SK-N-SH (cell line): Measurements from ENCODE around the gene OBP2A. TPM values are rescaled to one million over a fixed set of nuclear protein-coding genes. Genes with fewer than 3 reads are reported as not detected.

Experiments used
- CTCF ChIA-PET: fragments of 300-600, 350-600 bp; formaldehyde crosslinking; extraction: SDS; loops from one replicate; lab custom pipeline; 2021; lab: Yijun Ruan, JAX
- POLR2A ChIA-PET: fragments of 350-600 bp; sonication (Branson Sonifier 250); formaldehyde crosslinking; extraction: SDS; loops from one replicate; lab custom pipeline; 2020; ENCODE audit warnings: antibody characterized with exemption, inconsistent platforms; lab: Yijun Ruan, JAX
- DNase-seq: peaks from one replicate; pipeline ENCODE4 v3.0.0; 2012
- H2AFZ ChIP-seq: fragments of 200-600 bp; sonication (generic); 2 replicates; pipeline ENCODE4 v1.8.1; 2016; ENCODE audit warnings: antibody characterized with exemption, mild to moderate bottlenecking, low read depth
- H3F3A ChIP-seq: fragments of 200-600 bp; sonication (generic); replicated peaks from 2 replicates; pipeline ENCODE3; 2016; ENCODE audit warnings: antibody characterized with exemption, mild to moderate bottlenecking; ENCODE audit not compliant: insufficient read depth
- H3K27ac ChIP-seq, 2 experiments: fragments of 200-500 bp in 1 of 2; fragments of 200-600 bp in 1 of 2; sonication (Bioruptor generic) in 1 of 2; sonication (generic), shearing (Covaris generic) in 1 of 2; 2 replicates each; pipeline versions ENCODE4 v1.5.1 to v1.6.1; 2014 to 2016; ENCODE audit warnings: low read depth in 2 of 2, inconsistent platforms in 1 of 2, low read length in 1 of 2, mild to moderate bottlenecking in 1 of 2, mixed read lengths in 1 of 2
- H3K27me3 ChIP-seq: fragments of 200-600 bp; sonication (generic), shearing (Covaris generic); 2 replicates; pipeline ENCODE4 v1.6.1; 2016; ENCODE audit warnings: mixed run types; ENCODE audit not compliant: insufficient read depth
- H3K36me3 ChIP-seq, 2 experiments: fragments of 200-500 bp in 1 of 2; fragments of 200-600 bp in 1 of 2; sonication (Bioruptor generic) in 1 of 2; sonication (generic) in 1 of 2; replicated peaks in 1 of 2; 2 replicates each; pipeline versions ENCODE3 to v1.5.1; 2014 to 2016; ENCODE audit warnings: low read length in 1 of 2, mild to moderate bottlenecking in 1 of 2; ENCODE audit not compliant: insufficient read depth in 2 of 2, control insufficient read depth in 1 of 2
- H3K4me1 ChIP-seq, 2 experiments: fragments of 200-500 bp in 1 of 2; fragments of 200-600 bp in 1 of 2; sonication (Bioruptor generic) in 1 of 2; sonication (generic), shearing (Covaris generic) in 1 of 2; 2 replicates each; pipeline versions ENCODE4 v1.5.1 to v1.6.1; 2014 to 2016; ENCODE audit warnings: low read depth in 1 of 2, low read length in 1 of 2, mixed run types in 1 of 2; ENCODE audit not compliant: insufficient read depth in 2 of 2, control insufficient read depth in 1 of 2
- H3K4me2 ChIP-seq: fragments of 200-600 bp; sonication (generic), shearing (Covaris generic); 2 replicates; pipeline ENCODE4 v1.6.1; 2017; ENCODE audit warnings: mixed run types
- H3K4me3 ChIP-seq, 2 experiments: fragments of 200-500 bp in 1 of 2; fragments of 200-600 bp in 1 of 2; sonication (Bioruptor generic) in 1 of 2; sonication (generic), shearing (Covaris generic) in 1 of 2; 2 replicates each; pipeline versions ENCODE4 v1.5.1 to v1.8.1; 2014 to 2016; ENCODE audit warnings: low read depth in 2 of 2, inconsistent platforms in 1 of 2, low read length in 1 of 2, mild to moderate bottlenecking in 1 of 2, mixed read lengths in 1 of 2, moderate library complexity in 1 of 2
- H3K79me2 ChIP-seq: fragments of 200-600 bp; sonication (generic); 2 replicates; pipeline ENCODE4 v1.8.1; 2017; ENCODE audit warnings: mild to moderate bottlenecking; ENCODE audit not compliant: insufficient read depth
- H3K9ac ChIP-seq: fragments of 200-600 bp; sonication (generic); 2 replicates; pipeline ENCODE4 v1.6.1; 2017; ENCODE audit warnings: mixed run types
- H3K9me2 ChIP-seq: fragments of 200-600 bp; sonication (generic); 2 replicates; pipeline ENCODE4 v1.6.1; 2017; ENCODE audit warnings: mixed run types
- H3K9me3 ChIP-seq: fragments of 200-600 bp; sonication (generic); 2 replicates; pipeline ENCODE4 v1.6.1; 2017; ENCODE audit warnings: mixed run types, mild to moderate bottlenecking, moderate library complexity
- H4K20me1 ChIP-seq: fragments of 200-600 bp; sonication (generic); 2 replicates; pipeline ENCODE4 v1.6.1; 2017; ENCODE audit warnings: mild to moderate bottlenecking, mixed run types; ENCODE audit not compliant: insufficient read depth
- CHD2 ChIP-seq: fragments of 150-350 bp; IDR thresholded peaks from 2 replicates; pipeline ENCODE4 v1.6.1; 2018; ENCODE audit warnings: low read length; ENCODE audit not compliant: partially characterized antibody
- ELF1 ChIP-seq: IDR thresholded peaks from 2 replicates; pipeline ENCODE4 v1.4.0; 2012
- EP300 ChIP-seq, 2 experiments: IDR thresholded peaks; 2 replicates each; pipeline versions ENCODE4 v1.4.0 to v1.6.1; 2012; ENCODE audit warnings: borderline replicate concordance in 1 of 2, low read depth in 1 of 2, low read length in 1 of 2
- EZH2phosphoT487 ChIP-seq: fragments of 200-600 bp; sonication (generic); IDR thresholded peaks from 2 replicates; pipeline ENCODE4 v1.6.1; 2017; ENCODE audit warnings: low read depth, mixed run types, mild to moderate bottlenecking, antibody characterized with exemption, moderate library complexity, borderline replicate concordance
- FOXJ3 ChIP-seq: sonication (generic); formaldehyde crosslinking; IDR thresholded peaks from 2 replicates; pipeline ENCODE4 v1.5.1; 2020; ENCODE audit warnings: mild to moderate bottlenecking, missing genetic modification reagents
- FOXM1 ChIP-seq: IDR thresholded peaks from 2 replicates; pipeline ENCODE4 v1.4.0; 2012; ENCODE audit warnings: low read depth, mild to moderate bottlenecking
- GABPA ChIP-seq: IDR thresholded peaks from 2 replicates; pipeline ENCODE4 v1.4.0; 2012; ENCODE audit warnings: low read depth, mild to moderate bottlenecking
- GATA2 ChIP-seq: sonication (generic); formaldehyde crosslinking; IDR thresholded peaks from 2 replicates; pipeline ENCODE4 v1.5.0; 2020; ENCODE audit warnings: mild to moderate bottlenecking, missing genetic modification reagents
- MXI1 ChIP-seq: IDR thresholded peaks from 2 replicates; pipeline ENCODE4 v1.6.1; 2012; ENCODE audit warnings: mild to moderate bottlenecking, low read depth, low read length, improper control_type of control experiment
- NFIC ChIP-seq: IDR thresholded peaks from 2 replicates; pipeline ENCODE4 v1.4.0; 2012; ENCODE audit warnings: borderline replicate concordance
- RAD21 ChIP-seq: IDR thresholded peaks from 2 replicates; pipeline ENCODE4 v1.6.1; 2012; ENCODE audit warnings: mild to moderate bottlenecking, low read length
- RCOR1 ChIP-seq: fragments of 150-350 bp; IDR thresholded peaks from 2 replicates; pipeline ENCODE4 v1.6.1; 2017; ENCODE audit warnings: antibody characterized with exemption, low read length
- RFX5 ChIP-seq: IDR thresholded peaks from 2 replicates; pipeline ENCODE4 v1.6.1; 2012; ENCODE audit warnings: mild to moderate bottlenecking, improper control_type of control experiment, low read length
- SIN3A ChIP-seq: IDR thresholded peaks from 2 replicates; pipeline ENCODE4 v1.6.1; 2012; ENCODE audit warnings: low read depth, mild to moderate bottlenecking, low read length, moderate library complexity, borderline replicate concordance
- TCF12 ChIP-seq: IDR thresholded peaks from 2 replicates; pipeline ENCODE4 v1.4.0; 2012
- TEAD4 ChIP-seq: IDR thresholded peaks from 2 replicates; pipeline ENCODE4 v1.4.0; 2012; ENCODE audit warnings: mild to moderate bottlenecking, borderline replicate concordance; ENCODE audit not compliant: insufficient read depth
- WGBS: methylation state at CpG from one replicate; pipeline ENCODE4 v1.1.6; 2017; ENCODE audit warnings: low lambda C conversion rate; 5-methylcytosine and 5-hydroxymethylcytosine counted together
- polyA plus RNA-seq, 3 experiments: library from polyadenylated mRNA; depleted of rRNA; stranded (reverse); fragments of >200 nt; gene quantifications; 2 replicates each; pipeline ENCODE4 v1.2.3, GENCODE V29; 2012
- TF ChIP-seq, protein P1 (sequence below): IDR thresholded peaks from 2 replicates; pipeline ENCODE4 v1.6.1; 2012; ENCODE audit warnings: mild to moderate bottlenecking, low read depth, low read length, moderate library complexity
- TF ChIP-seq, protein P2 (sequence below): IDR thresholded peaks from 2 replicates; pipeline ENCODE4 v1.4.0; 2012; ENCODE audit warnings: low read depth, borderline replicate concordance

Gene OBP2A
- polyA plus RNA-seq, 1 of the 3 experiments (the other 2 are of a cell fraction) = not detected

DNA sequence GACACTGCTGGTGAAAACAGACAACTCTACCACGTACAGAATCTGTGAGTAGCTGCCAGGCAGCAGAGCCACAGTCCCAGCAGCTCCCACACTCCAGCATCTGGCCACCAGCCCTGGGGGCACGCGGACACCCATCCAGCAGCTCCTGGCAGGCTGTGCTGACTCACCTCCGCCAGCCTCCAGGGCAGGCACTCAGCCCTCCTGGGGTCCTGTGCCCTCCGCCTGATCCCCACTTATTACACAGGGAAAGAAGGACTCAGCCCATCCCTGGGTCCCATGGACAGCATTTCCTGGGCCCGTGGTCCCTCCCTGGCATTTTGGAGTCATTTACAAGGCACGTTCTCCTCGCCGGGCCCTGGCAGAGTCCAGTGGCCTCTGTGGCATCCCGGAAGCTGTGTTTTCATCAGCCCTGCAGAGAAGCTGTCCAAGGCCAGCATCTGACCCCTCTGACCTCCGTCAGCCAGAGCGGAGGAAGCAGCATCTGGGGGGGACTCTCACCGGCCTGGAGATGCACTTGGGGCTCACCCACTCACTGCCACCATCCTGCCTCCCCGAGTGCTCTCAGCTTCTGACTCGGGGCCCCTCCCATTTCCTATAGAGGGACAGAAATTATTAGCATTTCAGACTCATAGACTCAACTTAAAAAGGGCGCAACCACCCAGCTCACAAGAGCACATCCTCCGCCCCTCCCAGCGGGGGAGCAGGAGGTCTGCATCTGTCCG is 37.2 kb downstream of the OBP2A start:
- no peaks in the 10 kb centered on the region for H3K9me2 ChIP-seq
- WGBS = 41% methylated on average over 11 of the region's 19 CpGs

DNA sequence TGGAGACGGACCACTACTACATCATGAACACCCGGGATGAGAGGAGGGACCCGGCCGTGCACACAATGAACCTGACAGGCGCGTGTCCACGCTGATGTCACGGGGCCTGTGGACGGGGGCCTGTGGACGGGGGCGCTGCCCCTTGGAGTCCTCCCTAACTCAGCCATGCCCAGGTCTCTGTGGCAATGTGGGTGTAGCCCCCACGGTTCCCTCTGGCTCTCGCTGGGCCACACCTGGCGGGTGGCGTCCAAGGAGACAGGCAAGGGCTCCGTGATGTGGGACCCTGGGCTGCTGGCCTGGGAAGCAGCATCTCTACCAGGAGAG is 37.7 kb downstream of the OBP2A start:
- TF ChIP-seq RAD21 (no peak), EP300 (IDR thresholded peaks at IDR 0.05; ENCODE audit: borderline replicate concordance in 1 of 2, low read depth in 1 of 2, low read length in 1 of 2) (no peak), EZH2phosphoT487 (no peak), FOXM1 (no peak)
- TF ChIP-seq, all 33 proteins: peak for 0
- no peaks in the 10 kb centered on the region for H3K9me2 ChIP-seq
- H3K27me3 ChIP-seq = no peaks in the 10 kb centered on the region
- 74% methylated on average over 14 of the region's 16 CpGs for WGBS
- no peaks in the 10 kb centered on the region for H3K36me3 ChIP-seq
- no peak overlapping the region for H3K9ac ChIP-seq
- H3K27ac ChIP-seq = no peak overlapping the region
- POLR2A ChIA-PET = no interaction called here
- CTCF ChIA-PET = interaction anchor here (0.9 kb wide), 1 partner anchor 20 kb away, joined by 3 read pairs; no protein-coding TSS in a partner anchor
- H3F3A ChIP-seq = no peaks in the 10 kb centered on the region
- no peaks in the 10 kb centered on the region; a peak in 1 of 4 replicates for H3K4me1 ChIP-seq
- no peaks in the 10 kb centered on the region for H3K79me2 ChIP-seq
- H2AFZ ChIP-seq = no peak overlapping the region
- no peaks in the 10 kb centered on the region for H3K9me3 ChIP-seq
- no peak overlapping the region for H3K4me2 ChIP-seq
- DNase-seq = no peak
- H3K4me3 ChIP-seq = no peak overlapping the region
- no peaks in the 10 kb centered on the region for H4K20me1 ChIP-seq

More for the DNA sequence above, 37.2 kb downstream of the OBP2A start:
- ChIA-PET POLR2A (no interaction called here), CTCF (interaction anchor here (0.9 to 1.0 kb wide), 2 partner anchors 20 to 78 kb away, joined by 3 to 5 read pairs; no protein-coding TSS in a partner anchor)
- DNase-seq = peak; percentile 65
- no peaks in the 10 kb centered on the region for H3K79me2 ChIP-seq
- H2AFZ ChIP-seq = no peak overlapping the region
- H3K36me3 ChIP-seq = no peaks in the 10 kb centered on the region
- H3K9ac ChIP-seq = no peak overlapping the region
- H3K27ac ChIP-seq = no peak overlapping the region
- TF ChIP-seq GATA2 (CRISPR knock-in tag) (no peak), TEAD4 (no peak), TCF12 (no peak), RFX5 (no peak), FOXJ3 (no peak), RAD21 (no peak), SIN3A (no peak), MXI1 (no peak)
- H3K9me3 ChIP-seq = no peaks in the 10 kb centered on the region
- no peaks in the 10 kb centered on the region for H3F3A ChIP-seq
- no peaks in the 10 kb centered on the region; a peak in 1 of 4 replicates for H3K4me1 ChIP-seq
- no peaks in the 10 kb centered on the region for H4K20me1 ChIP-seq
- no peaks in the 10 kb centered on the region for H3K27me3 ChIP-seq
- no peak overlapping the region for H3K4me2 ChIP-seq
- no peak overlapping the region for H3K4me3 ChIP-seq

DNA sequence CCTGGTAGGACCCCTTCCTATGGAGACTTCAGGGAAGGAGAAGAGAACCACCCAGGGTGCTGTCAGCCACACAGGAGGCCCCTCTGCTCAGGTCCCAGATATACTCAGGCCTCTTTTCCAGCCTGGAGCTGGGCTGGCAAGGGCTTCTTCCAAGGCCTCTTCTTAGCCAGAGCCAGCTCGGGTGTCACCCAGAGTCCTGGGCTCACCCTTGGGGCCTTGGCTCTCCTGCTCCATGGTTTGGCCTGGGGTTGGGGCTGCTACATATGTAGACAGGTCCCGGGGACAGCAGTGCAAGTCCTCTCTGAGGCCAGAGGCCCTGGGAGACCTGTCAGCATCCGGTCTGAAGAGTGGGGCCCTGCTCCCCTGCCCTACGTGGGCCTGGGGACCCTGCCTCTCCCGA is 38.4 kb downstream of the OBP2A start:
- no peaks in the 10 kb centered on the region; a peak in 1 of 4 replicates for H3K4me1 ChIP-seq
- no peaks in the 10 kb centered on the region for H3K36me3 ChIP-seq
- ChIA-PET CTCF (no interaction called here), POLR2A (no interaction called here)
- no peaks in the 10 kb centered on the region for H3K27me3 ChIP-seq
- H3K9me3 ChIP-seq = no peaks in the 10 kb centered on the region
- H3K27ac ChIP-seq = no peak overlapping the region
- no peak overlapping the region for H2AFZ ChIP-seq
- no peaks in the 10 kb centered on the region for H3K79me2 ChIP-seq
- DNase-seq = no peak
- no peak overlapping the region for H3K4me2 ChIP-seq
- H3K9me2 ChIP-seq = no peaks in the 10 kb centered on the region
- H4K20me1 ChIP-seq = no peaks in the 10 kb centered on the region
- H3K9ac ChIP-seq = no peak overlapping the region
- no peak overlapping the region for H3K4me3 ChIP-seq
- 24% methylated on average over 3 of the region's 5 CpGs for WGBS
- H3F3A ChIP-seq = no peaks in the 10 kb centered on the region
- TF ChIP-seq, protein P1, sequence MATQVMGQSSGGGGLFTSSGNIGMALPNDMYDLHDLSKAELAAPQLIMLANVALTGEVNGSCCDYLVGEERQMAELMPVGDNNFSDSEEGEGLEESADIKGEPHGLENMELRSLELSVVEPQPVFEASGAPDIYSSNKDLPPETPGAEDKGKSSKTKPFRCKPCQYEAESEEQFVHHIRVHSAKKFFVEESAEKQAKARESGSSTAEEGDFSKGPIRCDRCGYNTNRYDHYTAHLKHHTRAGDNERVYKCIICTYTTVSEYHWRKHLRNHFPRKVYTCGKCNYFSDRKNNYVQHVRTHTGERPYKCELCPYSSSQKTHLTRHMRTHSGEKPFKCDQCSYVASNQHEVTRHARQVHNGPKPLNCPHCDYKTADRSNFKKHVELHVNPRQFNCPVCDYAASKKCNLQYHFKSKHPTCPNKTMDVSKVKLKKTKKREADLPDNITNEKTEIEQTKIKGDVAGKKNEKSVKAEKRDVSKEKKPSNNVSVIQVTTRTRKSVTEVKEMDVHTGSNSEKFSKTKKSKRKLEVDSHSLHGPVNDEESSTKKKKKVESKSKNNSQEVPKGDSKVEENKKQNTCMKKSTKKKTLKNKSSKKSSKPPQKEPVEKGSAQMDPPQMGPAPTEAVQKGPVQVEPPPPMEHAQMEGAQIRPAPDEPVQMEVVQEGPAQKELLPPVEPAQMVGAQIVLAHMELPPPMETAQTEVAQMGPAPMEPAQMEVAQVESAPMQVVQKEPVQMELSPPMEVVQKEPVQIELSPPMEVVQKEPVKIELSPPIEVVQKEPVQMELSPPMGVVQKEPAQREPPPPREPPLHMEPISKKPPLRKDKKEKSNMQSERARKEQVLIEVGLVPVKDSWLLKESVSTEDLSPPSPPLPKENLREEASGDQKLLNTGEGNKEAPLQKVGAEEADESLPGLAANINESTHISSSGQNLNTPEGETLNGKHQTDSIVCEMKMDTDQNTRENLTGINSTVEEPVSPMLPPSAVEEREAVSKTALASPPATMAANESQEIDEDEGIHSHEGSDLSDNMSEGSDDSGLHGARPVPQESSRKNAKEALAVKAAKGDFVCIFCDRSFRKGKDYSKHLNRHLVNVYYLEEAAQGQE = no peak
- TF ChIP-seq NFIC (no peak), EP300 (IDR thresholded peaks at IDR 0.05; ENCODE audit: borderline replicate concordance in 1 of 2, low read depth in 1 of 2, low read length in 1 of 2) (no peak), RCOR1 (no peak), CHD2 (no peak), GABPA (no peak), ELF1 (no peak)
- TF ChIP-seq, protein P2, sequence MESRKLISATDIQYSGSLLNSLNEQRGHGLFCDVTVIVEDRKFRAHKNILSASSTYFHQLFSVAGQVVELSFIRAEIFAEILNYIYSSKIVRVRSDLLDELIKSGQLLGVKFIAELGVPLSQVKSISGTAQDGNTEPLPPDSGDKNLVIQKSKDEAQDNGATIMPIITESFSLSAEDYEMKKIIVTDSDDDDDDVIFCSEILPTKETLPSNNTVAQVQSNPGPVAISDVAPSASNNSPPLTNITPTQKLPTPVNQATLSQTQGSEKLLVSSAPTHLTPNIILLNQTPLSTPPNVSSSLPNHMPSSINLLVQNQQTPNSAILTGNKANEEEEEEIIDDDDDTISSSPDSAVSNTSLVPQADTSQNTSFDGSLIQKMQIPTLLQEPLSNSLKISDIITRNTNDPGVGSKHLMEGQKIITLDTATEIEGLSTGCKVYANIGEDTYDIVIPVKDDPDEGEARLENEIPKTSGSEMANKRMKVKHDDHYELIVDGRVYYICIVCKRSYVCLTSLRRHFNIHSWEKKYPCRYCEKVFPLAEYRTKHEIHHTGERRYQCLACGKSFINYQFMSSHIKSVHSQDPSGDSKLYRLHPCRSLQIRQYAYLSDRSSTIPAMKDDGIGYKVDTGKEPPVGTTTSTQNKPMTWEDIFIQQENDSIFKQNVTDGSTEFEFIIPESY = no peak
